ENCODE results near the gene ECPAS.

The ECPAS gene

DNA sequence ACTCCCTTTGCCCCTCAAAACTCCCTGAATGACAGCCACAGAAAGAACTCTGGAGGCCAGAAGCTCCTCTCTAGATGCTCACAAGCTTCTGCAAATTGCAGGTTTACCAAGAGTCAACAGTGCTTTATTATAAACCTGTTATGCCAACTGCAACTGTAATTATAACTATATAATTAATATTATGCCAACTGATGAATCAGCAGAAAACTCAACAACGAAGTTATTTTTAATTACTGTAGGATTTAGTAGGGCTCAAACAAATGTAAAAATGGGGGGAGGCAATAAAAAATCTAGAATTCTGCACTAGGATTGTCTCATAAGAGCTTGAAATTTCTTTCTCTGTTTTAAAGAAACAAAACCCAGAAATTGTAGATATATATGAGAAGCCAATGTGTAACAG, 117.2 kb downstream of the ECPAS start:
- no peak overlapping the region for H3K27ac ChIP-seq (ENCODE audit: poor library complexity, severe bottlenecking)
- H3K4me3 ChIP-seq (ENCODE audit: severe bottlenecking) = no peak overlapping the region
- no peak for TF ChIP-seq CTCF (IDR thresholded peaks at IDR 0.05; ENCODE audit: poor library complexity, severe bottlenecking)
- DNase-seq (ENCODE audit: low spot score) (no peak), ATAC-seq (ENCODE audit: low read depth) (no peak)
- no peaks in the 10 kb centered on the region for H3K4me1 ChIP-seq (ENCODE audit: insufficient read depth, poor library complexity, severe bottlenecking)
- H3K36me3 ChIP-seq (ENCODE audit: low read depth) = peaks cover 93% of the 10 kb centered on the region
- no peaks in the 10 kb centered on the region for H3K9me3 ChIP-seq (ENCODE audit: severe bottlenecking)
- H3K27me3 ChIP-seq (ENCODE audit: insufficient read depth, poor library complexity, severe bottlenecking) = no peaks in the 10 kb centered on the region

DNA sequence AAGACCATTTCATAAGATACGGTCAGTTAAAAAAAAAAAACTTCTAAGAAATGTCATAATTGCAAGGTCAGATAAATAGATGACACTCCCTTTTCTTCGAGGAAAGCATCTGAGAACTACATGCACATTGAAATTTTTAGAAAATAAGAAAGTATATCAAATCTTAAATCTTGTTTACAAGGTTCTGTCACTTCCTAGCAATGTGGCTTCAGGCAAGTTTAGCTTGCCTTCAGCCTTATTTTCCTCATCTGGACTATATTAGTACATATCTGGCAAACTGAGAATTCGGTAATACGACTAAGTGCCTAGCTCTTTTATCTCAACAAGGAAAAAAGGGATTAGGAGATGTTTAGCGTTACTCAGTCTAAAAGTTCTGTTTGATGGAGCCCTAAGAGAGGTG, 121.7 kb downstream of the ECPAS start:
- Histone ChIP-seq H3K9me3 (ENCODE audit: severe bottlenecking) (no peaks in the 10 kb centered on the region), H3K27ac (ENCODE audit: poor library complexity, severe bottlenecking) (no peak overlapping the region), H3K27me3 (ENCODE audit: insufficient read depth, poor library complexity, severe bottlenecking) (no peaks in the 10 kb centered on the region), H3K4me3 (ENCODE audit: severe bottlenecking) (no peak overlapping the region), H3K36me3 (ENCODE audit: low read depth) (peaks cover 58% of the 10 kb centered on the region), H3K4me1 (ENCODE audit: insufficient read depth, poor library complexity, severe bottlenecking) (peaks cover under 1% of the 10 kb centered on the region)
- DNase-seq (ENCODE audit: low spot score) (no peak), ATAC-seq (ENCODE audit: low read depth) (no peak)
- TF ChIP-seq CTCF (IDR thresholded peaks at IDR 0.05; ENCODE audit: poor library complexity, severe bottlenecking) = no peak

DNA sequence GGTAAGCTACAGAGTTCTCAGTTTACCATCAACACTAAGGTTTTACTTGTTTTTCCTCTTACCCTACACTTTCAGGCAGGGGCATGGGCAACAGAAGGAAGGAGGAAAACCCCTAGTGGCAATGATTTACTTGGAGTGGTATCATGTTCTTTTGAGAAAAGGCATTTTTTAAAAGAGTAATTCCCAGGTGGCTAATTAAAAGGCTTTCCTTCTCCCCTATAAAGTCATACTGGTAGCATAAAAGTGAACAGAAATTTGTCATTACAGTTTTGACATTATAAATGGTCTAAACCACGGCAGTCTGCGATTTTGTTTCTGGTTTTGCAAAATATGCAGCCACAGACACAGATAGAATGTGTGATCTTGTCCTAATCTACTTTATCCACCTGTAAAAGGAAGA, 123.3 kb downstream of the ECPAS start:
- H3K36me3 ChIP-seq (ENCODE audit: low read depth) = peaks cover 41% of the 10 kb centered on the region
- no peak for ATAC-seq (ENCODE audit: low read depth)
- no peaks in the 10 kb centered on the region for H3K9me3 ChIP-seq (ENCODE audit: severe bottlenecking)
- peaks cover 15% of the 10 kb centered on the region for H3K4me1 ChIP-seq (ENCODE audit: insufficient read depth, poor library complexity, severe bottlenecking)
- TF ChIP-seq CTCF (IDR thresholded peaks at IDR 0.05; ENCODE audit: poor library complexity, severe bottlenecking) = no peak
- H3K4me3 ChIP-seq (ENCODE audit: severe bottlenecking) = no peak overlapping the region
- no peak overlapping the region for H3K27ac ChIP-seq (ENCODE audit: poor library complexity, severe bottlenecking)
- DNase-seq (ENCODE audit: low spot score) = no peak
- no peaks in the 10 kb centered on the region for H3K27me3 ChIP-seq (ENCODE audit: insufficient read depth, poor library complexity, severe bottlenecking)

DNA sequence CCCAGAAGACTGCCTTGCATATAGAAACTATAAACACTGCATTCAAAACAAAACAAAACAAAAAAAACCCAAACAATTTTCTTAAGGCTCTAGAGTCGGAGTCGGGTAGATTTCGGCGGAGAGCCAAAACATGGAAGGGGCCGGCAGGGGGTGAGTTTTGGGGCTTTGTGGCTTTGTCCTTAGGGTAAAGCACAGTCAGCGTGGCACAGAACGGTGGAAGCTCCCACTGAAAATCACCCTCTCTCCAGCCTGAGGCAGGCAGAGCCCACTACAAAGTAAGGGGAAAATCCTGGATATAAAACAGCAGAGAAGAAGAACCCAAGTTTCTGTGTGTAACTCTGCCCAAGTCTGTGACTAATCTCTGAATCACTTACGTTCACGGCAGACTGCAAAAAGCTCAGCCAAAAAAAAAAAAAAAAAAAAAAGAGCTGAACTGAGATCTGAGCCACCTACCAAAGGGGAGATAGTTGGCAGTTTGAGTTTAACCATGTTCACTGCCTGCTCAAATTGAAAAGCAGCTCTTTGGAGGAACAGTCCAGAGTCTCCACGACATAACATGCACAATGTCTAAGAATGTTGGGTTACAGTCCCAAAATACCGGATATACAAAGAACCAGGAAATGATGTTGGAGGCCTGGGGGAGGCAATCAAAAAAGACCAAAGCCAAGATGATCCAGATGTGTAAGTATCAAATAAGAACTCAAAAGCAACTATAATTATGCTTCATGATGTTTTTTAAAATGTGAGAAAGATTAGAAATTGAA, 127.5 kb downstream of the ECPAS start:
- Histone ChIP-seq H3K27me3 (ENCODE audit: insufficient read depth, poor library complexity, severe bottlenecking) (no peaks in the 10 kb centered on the region), H3K36me3 (ENCODE audit: low read depth) (peaks cover 6% of the 10 kb centered on the region; the same call in 1 of the 2 replicates), H3K4me1 (ENCODE audit: insufficient read depth, poor library complexity, severe bottlenecking) (peaks cover 16% of the 10 kb centered on the region), H3K9me3 (ENCODE audit: severe bottlenecking) (no peaks in the 10 kb centered on the region), H3K4me3 (ENCODE audit: severe bottlenecking) (peak overlapping the region; percentile 20), H3K27ac (ENCODE audit: poor library complexity, severe bottlenecking) (peak overlapping the region; percentile 69)
- no peak for DNase-seq (ENCODE audit: low spot score)
- peak; percentile 91 for ATAC-seq (ENCODE audit: low read depth)
- TF ChIP-seq CTCF (IDR thresholded peaks at IDR 0.05; ENCODE audit: poor library complexity, severe bottlenecking) = no peak

DNA sequence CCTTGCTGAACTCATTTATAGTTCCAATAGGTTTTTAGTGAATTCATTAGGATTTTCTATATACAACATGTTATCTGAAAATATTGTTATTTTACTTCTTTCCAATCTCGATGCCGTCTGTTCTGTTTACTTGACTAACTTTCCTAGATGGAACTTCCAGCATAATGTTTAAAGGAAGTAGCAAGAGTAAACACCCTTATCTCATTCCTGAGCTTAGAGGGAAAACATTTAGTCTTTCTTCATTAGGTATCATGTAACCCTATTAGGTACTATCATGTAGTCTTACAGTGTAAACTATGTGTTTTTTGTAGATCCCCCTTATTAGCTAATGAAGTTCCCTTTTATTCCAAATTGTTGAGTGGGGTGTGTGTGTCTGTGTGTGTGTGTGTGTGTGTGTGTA, 131.6 kb downstream of the ECPAS start:
- no peaks in the 10 kb centered on the region for H3K36me3 ChIP-seq (ENCODE audit: low read depth)
- H3K9me3 ChIP-seq (ENCODE audit: severe bottlenecking) = no peaks in the 10 kb centered on the region
- no peak overlapping the region for H3K27ac ChIP-seq (ENCODE audit: poor library complexity, severe bottlenecking)
- no peak for TF ChIP-seq CTCF (IDR thresholded peaks at IDR 0.05; ENCODE audit: poor library complexity, severe bottlenecking)
- no peaks in the 10 kb centered on the region for H3K27me3 ChIP-seq (ENCODE audit: insufficient read depth, poor library complexity, severe bottlenecking)
- peaks cover 39% of the 10 kb centered on the region for H3K4me1 ChIP-seq (ENCODE audit: insufficient read depth, poor library complexity, severe bottlenecking)
- ATAC-seq (ENCODE audit: low read depth) (no peak), DNase-seq (ENCODE audit: low spot score) (no peak)
- no peak overlapping the region for H3K4me3 ChIP-seq (ENCODE audit: severe bottlenecking)
